Retinal pigment epithelial cell (primary cell): ENCODE measurements around the gene CACNA1C.

Experiments
- DNase-seq: peaks from one replicate; pipeline ENCODE4 v3.0.0-alpha.2; 2010; ENCODE audit warnings: low read depth
- H3K4me3 ChIP-seq: 2 replicates; pipeline ENCODE4 v1.5.1; 2011; ENCODE audit warnings: mild to moderate bottlenecking, low read length, control low read depth, moderate library complexity
- TF ChIP-seq, protein P1 (sequence below): conservative IDR thresholded peaks from 2 replicates; pipeline ENCODE4 v1.5.1; 2011; ENCODE audit warnings: low read depth, low read length, control low read depth, inconsistent platforms

Gene CACNA1C

DNA sequence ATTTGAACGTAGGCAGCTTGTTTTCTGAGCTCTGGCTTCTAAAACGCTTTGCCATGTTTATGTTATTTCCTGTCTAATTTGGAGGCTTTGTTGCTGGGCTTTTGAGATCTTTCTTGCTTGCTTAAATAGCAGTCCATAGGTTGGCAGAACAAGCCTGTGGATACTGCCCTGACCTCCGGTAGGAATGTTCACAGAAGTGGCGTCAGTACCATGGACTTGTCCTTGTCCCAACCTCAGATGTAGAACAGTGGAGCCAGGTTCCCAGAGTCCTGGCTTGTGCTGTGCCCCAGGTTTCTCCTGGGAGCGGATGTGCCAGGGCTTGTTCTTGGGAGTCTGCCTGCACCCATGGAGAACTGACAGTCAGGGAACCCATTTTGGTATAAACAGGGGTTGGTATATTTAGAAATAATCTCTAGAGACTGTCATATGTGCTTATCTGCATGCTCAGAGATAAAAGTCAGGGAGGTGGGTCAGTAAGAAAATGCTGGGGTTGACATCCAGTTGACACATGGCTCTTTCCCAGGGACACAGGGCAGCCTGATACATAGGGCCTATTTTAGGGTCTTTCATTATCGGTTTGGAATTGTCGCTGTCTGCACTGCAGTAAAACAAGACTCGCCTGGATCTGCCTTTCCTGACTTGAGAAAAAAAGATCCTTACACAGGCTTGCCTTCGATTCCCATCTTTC lies 22.9 kb downstream of the CACNA1C start:
- H3K4me3 ChIP-seq: no peak overlapping the region
- TF ChIP-seq, protein P1, sequence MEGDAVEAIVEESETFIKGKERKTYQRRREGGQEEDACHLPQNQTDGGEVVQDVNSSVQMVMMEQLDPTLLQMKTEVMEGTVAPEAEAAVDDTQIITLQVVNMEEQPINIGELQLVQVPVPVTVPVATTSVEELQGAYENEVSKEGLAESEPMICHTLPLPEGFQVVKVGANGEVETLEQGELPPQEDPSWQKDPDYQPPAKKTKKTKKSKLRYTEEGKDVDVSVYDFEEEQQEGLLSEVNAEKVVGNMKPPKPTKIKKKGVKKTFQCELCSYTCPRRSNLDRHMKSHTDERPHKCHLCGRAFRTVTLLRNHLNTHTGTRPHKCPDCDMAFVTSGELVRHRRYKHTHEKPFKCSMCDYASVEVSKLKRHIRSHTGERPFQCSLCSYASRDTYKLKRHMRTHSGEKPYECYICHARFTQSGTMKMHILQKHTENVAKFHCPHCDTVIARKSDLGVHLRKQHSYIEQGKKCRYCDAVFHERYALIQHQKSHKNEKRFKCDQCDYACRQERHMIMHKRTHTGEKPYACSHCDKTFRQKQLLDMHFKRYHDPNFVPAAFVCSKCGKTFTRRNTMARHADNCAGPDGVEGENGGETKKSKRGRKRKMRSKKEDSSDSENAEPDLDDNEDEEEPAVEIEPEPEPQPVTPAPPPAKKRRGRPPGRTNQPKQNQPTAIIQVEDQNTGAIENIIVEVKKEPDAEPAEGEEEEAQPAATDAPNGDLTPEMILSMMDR: no peak
- DNase-seq: no peak

DNA sequence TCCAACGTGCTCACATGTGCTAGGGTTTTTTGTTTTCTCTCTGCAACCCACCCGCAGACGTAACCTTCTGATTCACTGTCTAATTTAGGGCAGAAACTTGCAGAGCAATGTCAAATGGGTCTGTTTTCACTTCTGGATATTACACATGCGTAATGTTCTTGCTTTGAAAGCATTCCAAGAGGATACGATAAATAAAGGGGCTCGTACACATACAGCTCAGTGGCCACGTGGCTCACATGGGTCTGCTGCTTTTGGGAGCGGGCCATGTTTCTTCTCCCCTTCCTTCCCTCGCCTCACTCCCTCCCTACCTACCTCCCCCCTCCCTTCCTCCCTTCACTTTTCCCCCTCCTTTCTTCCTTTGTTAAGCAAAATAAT lies 23.4 kb downstream of the CACNA1C start:
- TF ChIP-seq, protein P1: no peak
- H3K4me3 ChIP-seq: no peak overlapping the region

DNA sequence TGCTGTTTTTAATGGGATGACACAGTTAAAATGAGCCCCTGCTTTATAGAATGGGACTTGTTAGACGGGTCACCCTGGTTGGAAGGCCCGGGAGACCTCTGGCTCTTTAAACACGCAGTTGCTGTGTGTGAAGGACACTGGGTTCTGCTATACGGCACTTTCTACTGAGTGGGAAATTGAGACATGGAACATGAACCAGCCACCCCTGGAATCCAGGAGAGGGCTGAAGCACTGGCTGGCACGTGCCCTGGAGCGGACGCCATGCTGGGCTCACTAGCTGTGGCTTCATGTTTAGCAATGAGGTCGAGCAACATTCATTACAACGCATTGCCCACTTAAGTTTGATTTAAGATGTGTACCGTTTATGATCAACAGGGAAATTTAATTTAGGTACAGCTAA lies 23.9 kb downstream of the CACNA1C start:
- TF ChIP-seq, protein P1: no peak

More for the DNA sequence above, 23.4 kb downstream of the CACNA1C start:
- no peak for DNase-seq

DNA sequence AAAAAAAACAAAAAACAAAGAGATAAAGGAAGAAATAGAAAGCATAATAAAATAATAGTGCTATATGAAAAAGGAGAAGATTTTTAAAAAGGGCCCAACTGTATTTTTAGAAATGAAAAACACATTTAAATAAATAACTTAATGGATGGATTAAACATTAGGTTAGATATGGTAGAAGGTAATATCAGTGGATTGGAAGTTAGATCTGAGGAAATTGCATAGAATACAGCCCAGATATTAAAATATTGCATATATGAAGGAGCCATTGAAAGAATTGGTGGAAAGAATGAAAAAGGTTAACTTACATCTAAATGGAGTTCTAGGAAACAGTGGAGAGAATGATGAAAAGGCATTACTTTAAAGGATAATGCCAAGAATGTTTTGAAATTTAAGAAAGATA lies 27.8 kb downstream of the CACNA1C start:
- H3K4me3 ChIP-seq: no peak overlapping the region
- DNase-seq: no peak
- TF ChIP-seq, protein P1: no peak

More for the DNA sequence above, 23.9 kb downstream of the CACNA1C start:
- H3K4me3 ChIP-seq: no peak overlapping the region
- DNase-seq: no peak

DNA sequence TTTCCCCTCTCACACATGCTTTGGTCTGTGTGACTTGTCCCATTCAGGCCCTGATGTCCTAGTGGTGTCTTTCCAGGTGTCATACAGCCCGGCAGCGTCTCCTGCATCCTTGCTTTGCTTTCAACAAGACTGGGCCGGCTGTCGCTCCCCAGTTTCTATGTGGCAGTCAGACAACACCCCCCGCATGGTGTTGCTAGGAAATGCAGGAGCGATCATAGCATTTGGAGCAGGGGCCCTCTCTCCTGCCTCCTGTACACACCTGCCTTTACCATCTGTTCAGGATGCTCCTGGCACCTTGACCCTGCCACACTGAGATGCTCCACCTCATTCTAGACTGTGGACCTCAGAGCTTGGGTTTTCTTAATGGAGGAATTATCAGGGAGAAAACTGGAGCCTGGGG lies 29.5 kb downstream of the CACNA1C start:
- H3K4me3 ChIP-seq: no peak overlapping the region
- no peak for DNase-seq
- TF ChIP-seq, protein P1: no peak

DNA sequence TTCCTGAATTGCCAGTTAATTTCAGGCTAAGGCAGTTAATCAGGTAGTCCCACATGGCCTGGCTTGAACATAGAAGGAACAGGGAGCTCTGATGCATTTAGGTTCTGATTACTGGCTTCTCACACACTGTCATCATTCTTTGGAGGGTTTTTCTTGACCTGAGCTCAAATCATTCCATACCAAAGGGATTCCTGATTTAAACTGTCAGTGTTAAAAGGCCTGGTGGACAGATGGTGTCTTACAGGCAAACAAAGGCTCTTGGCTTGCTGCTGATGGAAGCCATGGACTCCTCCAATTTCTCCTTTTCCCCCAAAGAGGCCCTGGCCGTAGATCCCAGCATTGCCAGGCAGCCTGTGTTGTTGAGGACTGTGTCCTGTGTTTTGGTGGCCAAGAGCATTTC lies 30.2 kb downstream of the CACNA1C start:
- no peak for DNase-seq
- no peak overlapping the region for H3K4me3 ChIP-seq
- TF ChIP-seq, protein P1: no peak

DNA sequence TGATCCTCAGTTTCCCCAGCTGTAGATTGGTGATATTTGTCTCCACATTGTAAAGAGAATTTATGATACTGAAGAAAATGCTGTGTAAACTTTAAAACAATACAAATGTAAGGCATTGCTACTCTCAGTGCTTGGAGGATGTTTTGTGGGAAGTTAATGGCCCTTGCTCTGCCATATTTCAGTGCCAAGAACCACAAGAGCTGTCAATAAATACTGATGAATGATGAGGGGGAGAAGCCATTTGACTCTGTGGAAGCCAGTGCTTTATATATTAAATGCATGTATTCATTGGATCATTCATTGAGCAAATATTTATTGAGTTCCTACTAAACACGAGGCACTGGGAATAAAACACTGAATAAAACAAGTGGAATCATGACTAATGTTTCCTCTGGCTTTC lies 30.8 kb downstream of the CACNA1C start:
- TF ChIP-seq, protein P1: no peak
- DNase-seq: no peak
- H3K4me3 ChIP-seq: no peak overlapping the region
